Measurements from ENCODE around the gene TRMU. TPM values are rescaled to one million over a fixed set of nuclear protein-coding genes. Genes with fewer than 3 reads are reported as not detected.

Gene TRMU
- total RNA-seq, 1 donor from 2014 or later, result 70.6 TPM

DNA sequence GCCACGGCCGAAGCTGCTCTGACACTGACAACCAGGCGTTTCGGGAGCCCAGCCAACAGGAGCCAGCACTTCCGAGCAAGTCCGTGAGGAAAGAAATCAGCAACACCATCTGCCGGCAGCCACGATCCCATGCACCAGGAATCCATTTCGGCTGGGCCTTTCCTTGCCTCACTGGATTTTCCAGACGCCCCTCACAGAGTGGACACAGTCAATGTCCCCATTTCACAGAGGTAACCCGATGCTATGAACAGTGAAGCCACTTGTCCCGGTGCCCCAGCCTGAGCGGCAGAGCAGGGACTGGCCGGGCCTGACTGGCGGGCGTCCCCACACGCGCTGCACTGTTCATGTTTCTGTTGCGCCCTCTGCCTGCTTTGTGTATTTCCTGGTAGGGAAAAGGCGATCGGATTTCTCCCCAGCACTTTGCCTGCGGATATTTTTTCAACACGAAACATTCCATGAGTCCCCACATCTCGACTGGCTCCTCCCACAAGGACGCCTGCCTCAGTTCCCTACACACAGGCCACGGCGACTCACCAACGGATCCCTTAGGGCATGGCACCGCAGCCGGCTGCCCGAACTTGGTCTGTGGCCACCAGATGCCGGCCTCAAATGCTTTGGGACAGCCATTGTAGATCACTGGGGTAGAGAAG lies 55.3 kb downstream of the TRMU start:
- no peaks in the 10 kb centered on the region for H3K36me3 Mint-ChIP-seq
- peak overlapping the region; percentile 75 for H3K27ac Mint-ChIP-seq
- peak in 1 of 2 experiments; percentile 45 for DNase-seq (ENCODE audit: low spot score in 2 of 2, unreplicated experiment in 2 of 2)
- no peaks in the 10 kb centered on the region for H3K9me3 Mint-ChIP-seq
- H3K27me3 Mint-ChIP-seq (ENCODE audit: low read depth), result no peaks in the 10 kb centered on the region
- TF ChIP-seq, protein P1, sequence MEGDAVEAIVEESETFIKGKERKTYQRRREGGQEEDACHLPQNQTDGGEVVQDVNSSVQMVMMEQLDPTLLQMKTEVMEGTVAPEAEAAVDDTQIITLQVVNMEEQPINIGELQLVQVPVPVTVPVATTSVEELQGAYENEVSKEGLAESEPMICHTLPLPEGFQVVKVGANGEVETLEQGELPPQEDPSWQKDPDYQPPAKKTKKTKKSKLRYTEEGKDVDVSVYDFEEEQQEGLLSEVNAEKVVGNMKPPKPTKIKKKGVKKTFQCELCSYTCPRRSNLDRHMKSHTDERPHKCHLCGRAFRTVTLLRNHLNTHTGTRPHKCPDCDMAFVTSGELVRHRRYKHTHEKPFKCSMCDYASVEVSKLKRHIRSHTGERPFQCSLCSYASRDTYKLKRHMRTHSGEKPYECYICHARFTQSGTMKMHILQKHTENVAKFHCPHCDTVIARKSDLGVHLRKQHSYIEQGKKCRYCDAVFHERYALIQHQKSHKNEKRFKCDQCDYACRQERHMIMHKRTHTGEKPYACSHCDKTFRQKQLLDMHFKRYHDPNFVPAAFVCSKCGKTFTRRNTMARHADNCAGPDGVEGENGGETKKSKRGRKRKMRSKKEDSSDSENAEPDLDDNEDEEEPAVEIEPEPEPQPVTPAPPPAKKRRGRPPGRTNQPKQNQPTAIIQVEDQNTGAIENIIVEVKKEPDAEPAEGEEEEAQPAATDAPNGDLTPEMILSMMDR (IDR thresholded peaks at IDR 0.05; ENCODE audit: unreplicated experiment), result no peak
- H3K4me1 Mint-ChIP-seq, result peaks cover 10% of the 10 kb centered on the region
- peak overlapping the region; percentile 49 for H3K4me3 Mint-ChIP-seq

DNA sequence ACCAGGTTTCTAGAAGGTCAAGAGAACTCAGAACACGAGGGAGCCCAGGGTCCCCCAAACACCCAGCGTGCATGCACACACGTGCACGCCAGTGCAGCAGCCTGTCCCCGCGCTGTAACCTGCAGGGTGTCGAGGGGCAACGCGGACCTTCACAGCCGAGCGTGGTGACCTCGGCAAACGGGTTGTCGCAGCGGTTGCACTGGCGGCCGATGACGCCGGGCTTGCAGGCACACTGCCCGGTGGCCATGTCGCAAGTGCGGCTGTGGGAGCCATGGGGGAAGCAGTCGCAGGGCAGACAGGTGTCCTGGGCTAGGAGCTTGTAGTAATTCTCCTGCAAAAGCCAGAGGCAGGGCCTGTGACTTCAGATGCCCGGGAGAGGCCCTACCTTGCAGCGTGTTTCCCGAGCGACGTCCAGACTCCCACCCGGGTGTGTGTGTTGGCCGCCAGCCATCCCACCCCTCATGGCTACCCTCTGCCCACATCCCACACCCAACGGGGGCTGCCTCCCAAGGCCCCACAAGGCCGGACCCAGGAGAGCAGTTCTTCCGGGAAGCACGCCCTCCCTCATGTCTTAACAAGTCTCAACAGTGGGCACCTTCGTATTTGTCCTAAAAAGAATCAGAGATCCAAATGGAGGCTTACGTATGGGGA lies 56.1 kb downstream of the TRMU start:
- TF ChIP-seq, protein P1 (IDR thresholded peaks at IDR 0.05; ENCODE audit: unreplicated experiment), result no peak
- Mint-ChIP-seq H3K9me3 (no peaks in the 10 kb centered on the region), H3K36me3 (no peaks in the 10 kb centered on the region), H3K4me3 (no peak overlapping the region), H3K27me3 (ENCODE audit: low read depth) (no peaks in the 10 kb centered on the region), H3K27ac (no peak overlapping the region), H3K4me1 (peaks cover 10% of the 10 kb centered on the region)
- DNase-seq (ENCODE audit: low spot score in 2 of 2, unreplicated experiment in 2 of 2), result no peak

DNA sequence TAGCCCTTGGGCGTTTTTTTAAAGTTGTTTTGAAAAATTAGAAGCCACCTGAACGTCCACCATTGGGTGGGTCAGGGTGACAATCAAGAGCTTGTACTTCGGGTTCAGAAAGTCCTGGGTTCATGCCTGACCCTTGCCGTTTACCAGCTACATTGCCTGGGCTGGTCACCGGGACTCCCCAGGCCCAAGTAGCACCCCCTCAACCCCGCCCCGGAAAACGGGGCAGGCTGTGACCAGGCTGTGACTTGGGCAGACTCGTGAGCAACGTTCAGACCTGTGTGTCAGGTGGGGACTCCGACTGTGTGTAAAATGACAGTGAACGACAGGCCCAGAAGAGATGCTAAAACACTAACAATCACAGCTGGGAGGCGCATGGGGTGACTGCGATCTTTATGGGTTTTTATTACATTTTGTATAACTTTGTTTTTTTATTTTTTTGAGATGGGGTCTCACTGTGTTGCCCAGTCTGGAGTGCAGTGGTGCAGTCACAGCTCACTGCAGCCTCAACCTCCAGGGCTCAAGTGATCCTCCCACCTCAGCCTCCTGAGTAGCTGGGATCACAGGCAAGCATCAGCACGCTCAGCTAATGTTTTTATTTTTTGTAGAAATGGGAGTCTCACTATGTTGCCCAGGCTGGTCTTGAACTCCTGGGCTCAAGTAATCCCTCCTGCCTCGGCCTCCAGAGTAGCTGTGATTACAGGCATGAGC lies 56.8 kb downstream of the TRMU start:
- no peak overlapping the region for H3K27ac Mint-ChIP-seq
- no peaks in the 10 kb centered on the region for H3K9me3 Mint-ChIP-seq

DNA sequence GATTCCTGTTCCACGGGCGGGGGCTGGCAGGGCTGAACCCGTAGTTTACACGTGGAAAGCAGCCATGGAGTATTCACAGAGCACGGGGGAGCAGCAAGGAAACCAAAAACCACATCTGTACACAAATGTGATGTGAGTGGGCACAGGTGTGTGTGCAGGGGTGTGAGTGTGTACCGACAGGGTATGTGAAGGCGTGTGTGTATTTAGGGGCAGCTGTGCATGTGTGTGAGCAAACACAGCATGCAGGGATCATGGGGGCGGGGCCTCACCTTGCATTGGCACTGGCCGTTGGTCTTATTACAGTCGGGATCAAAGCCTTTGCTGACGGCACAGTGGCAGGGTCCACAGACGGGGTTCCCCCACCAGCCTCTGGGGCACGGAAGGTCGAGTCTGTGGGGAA lies 58.4 kb downstream of the TRMU start:
- Mint-ChIP-seq H3K4me3 (no peak overlapping the region), H3K9me3 (no peaks in the 10 kb centered on the region), H3K27ac (no peak overlapping the region), H3K36me3 (no peaks in the 10 kb centered on the region), H3K27me3 (ENCODE audit: low read depth) (no peaks in the 10 kb centered on the region), H3K4me1 (peaks cover 10% of the 10 kb centered on the region)
- TF ChIP-seq, protein P1 (IDR thresholded peaks at IDR 0.05; ENCODE audit: unreplicated experiment), result no peak
- no peak for DNase-seq (ENCODE audit: low spot score in 2 of 2, unreplicated experiment in 2 of 2)

More for the DNA sequence above, 56.8 kb downstream of the TRMU start:
- no peak for DNase-seq (ENCODE audit: low spot score in 2 of 2, unreplicated experiment in 2 of 2)
- Mint-ChIP-seq H3K27me3 (ENCODE audit: low read depth) (no peaks in the 10 kb centered on the region), H3K4me1 (peaks cover 10% of the 10 kb centered on the region), H3K36me3 (no peaks in the 10 kb centered on the region), H3K4me3 (no peak overlapping the region)
- TF ChIP-seq, protein P1 (IDR thresholded peaks at IDR 0.05; ENCODE audit: unreplicated experiment), result no peak

DNA sequence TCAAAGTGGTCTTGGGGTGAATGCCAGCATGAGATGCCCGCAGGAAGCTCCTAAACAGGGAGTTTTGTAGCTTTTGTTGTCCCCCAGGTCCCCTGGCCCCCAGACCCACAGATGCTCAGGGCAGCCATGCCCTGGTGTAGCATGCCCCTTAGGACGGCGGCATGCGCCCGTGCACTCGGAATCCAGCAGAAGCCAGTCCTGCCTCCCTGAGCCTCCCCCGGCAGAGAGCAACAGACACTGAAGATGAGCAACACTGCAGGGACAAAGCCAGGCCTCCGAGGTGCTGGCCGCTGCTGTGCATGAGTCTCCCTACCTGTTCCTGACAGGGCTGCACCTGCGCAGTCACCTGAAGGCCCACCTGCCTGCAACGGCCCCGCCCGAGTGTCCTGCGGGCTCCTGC lies 59.1 kb downstream of the TRMU start:
- Mint-ChIP-seq H3K4me3 (no peak overlapping the region), H3K27ac (no peak overlapping the region), H3K4me1 (peaks cover 10% of the 10 kb centered on the region), H3K36me3 (no peaks in the 10 kb centered on the region), H3K9me3 (no peaks in the 10 kb centered on the region), H3K27me3 (ENCODE audit: low read depth) (no peaks in the 10 kb centered on the region)
- DNase-seq (ENCODE audit: low spot score in 2 of 2, unreplicated experiment in 2 of 2), result no peak
- TF ChIP-seq, protein P1 (IDR thresholded peaks at IDR 0.05; ENCODE audit: unreplicated experiment), result no peak

All from mesothelial cell of epicardium (in vitro differentiated cells).